ENCODE data around the gene DUSP2.

DUSP2 gene

DNA sequence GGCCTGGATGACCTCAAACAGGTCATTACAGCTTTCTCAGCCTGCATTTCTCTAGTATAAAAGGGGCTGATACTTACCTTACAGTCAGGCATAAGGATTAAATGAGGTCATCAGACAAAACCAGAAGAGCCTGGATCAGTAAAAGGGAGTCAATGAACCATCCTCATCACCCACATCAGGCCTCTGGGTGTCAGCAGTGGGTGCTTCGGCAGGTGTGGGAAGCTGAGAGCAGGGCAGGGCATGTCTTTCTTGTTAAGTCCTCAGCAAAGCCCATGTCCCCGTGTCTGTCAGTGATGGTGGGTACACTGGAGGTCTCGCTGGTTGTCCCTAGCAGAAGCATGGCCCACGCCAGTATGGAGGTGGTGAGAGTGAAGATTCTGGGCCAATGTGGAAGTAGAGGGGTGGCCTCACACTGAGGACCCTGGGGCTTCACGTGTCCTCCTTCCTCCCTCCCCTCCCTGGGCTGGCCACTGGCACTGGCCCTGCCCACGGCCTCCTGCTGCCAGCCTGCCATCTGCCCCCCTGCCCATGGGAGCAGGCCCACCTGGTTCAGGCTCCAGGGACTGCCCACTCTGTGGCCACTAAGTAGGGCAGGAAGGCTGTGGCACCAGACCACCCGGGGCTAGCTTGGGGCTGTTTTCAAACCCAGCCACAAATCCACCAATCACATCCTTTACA lies 33.3 kb downstream of the DUSP2 start:
- H3K4me3 ChIP-seq (ENCODE audit: low read depth, low read length) = no peak overlapping the region
- no peak for TF ChIP-seq MYC (IDR thresholded peaks at IDR 0.05; ENCODE audit: low read depth, low read length)
- no peak for DNase-seq (ENCODE audit: low read depth)

DNA sequence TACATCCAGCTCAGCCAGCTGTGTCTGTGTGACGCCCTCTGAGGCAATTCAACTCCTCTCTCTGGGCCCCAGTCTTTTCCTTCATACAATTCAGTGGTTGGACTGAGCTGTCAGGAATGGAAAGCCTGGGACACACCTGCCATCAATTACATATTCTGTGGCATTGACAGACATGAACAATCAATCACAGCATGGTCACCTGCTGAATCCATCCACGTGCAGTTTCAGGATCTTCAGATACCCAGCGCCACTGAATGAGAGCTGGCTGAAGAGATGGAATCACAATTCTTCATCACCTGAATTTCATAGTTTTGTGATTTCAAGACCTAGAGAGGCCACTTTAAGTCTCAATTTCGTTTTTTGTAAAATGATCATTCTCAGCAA lies 34.0 kb downstream of the DUSP2 start:
- H3K4me3 ChIP-seq (ENCODE audit: low read depth, low read length) = no peak overlapping the region
- DNase-seq (ENCODE audit: low read depth) = no peak
- TF ChIP-seq POLR2A (IDR thresholded peaks at IDR 0.05; ENCODE audit: extremely low read depth, insufficient read length) = no peak
- no peak for TF ChIP-seq MYC (IDR thresholded peaks at IDR 0.05; ENCODE audit: low read depth, low read length)
- TF ChIP-seq, protein P1, sequence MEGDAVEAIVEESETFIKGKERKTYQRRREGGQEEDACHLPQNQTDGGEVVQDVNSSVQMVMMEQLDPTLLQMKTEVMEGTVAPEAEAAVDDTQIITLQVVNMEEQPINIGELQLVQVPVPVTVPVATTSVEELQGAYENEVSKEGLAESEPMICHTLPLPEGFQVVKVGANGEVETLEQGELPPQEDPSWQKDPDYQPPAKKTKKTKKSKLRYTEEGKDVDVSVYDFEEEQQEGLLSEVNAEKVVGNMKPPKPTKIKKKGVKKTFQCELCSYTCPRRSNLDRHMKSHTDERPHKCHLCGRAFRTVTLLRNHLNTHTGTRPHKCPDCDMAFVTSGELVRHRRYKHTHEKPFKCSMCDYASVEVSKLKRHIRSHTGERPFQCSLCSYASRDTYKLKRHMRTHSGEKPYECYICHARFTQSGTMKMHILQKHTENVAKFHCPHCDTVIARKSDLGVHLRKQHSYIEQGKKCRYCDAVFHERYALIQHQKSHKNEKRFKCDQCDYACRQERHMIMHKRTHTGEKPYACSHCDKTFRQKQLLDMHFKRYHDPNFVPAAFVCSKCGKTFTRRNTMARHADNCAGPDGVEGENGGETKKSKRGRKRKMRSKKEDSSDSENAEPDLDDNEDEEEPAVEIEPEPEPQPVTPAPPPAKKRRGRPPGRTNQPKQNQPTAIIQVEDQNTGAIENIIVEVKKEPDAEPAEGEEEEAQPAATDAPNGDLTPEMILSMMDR (IDR thresholded peaks at IDR 0.05; ENCODE audit: low read depth, low read length) = no peak
- TF ChIP-seq, protein P2, sequence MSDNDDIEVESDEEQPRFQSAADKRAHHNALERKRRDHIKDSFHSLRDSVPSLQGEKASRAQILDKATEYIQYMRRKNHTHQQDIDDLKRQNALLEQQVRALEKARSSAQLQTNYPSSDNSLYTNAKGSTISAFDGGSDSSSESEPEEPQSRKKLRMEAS (IDR thresholded peaks at IDR 0.05; ENCODE audit: low read depth, low read length) = no peak

DNA sequence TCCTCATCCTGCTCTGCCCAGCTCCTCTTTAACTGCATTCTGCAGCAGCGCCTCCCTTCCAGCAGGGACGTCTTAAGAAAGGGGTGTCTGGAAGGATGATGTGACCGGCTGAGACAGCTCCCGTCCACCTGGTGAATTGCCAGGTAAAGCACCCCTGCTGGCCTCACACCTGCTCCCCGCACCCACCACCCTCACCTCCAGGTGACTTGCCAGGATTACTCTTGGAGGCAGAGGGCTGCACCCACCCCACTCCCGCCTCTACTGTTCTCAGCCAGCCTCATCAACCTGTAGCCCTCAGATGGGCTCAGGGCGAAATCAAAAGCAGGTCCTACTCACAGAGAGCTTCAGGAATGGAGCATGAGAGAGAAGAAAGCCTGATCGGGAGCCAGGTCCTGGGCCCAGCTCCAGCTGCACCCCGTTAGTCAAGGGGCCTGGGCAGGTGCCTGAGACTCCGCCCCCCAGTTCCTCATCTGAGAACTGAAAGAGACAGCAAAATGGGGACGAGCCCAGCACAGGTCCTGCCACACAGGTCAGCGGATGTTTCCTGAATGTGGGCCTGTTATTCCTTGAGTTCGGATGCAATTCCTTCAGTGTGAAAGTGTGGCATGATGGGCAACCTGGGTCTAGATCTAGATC lies 34.5 kb downstream of the DUSP2 start:
- DNase-seq (ENCODE audit: low read depth) = no peak
- no peak overlapping the region for H3K4me3 ChIP-seq (ENCODE audit: low read depth, low read length)
- TF ChIP-seq, protein P1 (IDR thresholded peaks at IDR 0.05; ENCODE audit: low read depth, low read length) = no peak
- TF ChIP-seq MYC (IDR thresholded peaks at IDR 0.05; ENCODE audit: low read depth, low read length) = no peak
- no peak for TF ChIP-seq POLR2A (IDR thresholded peaks at IDR 0.05; ENCODE audit: extremely low read depth, insufficient read length)
- TF ChIP-seq, protein P2 (IDR thresholded peaks at IDR 0.05; ENCODE audit: low read depth, low read length) = no peak

DNA sequence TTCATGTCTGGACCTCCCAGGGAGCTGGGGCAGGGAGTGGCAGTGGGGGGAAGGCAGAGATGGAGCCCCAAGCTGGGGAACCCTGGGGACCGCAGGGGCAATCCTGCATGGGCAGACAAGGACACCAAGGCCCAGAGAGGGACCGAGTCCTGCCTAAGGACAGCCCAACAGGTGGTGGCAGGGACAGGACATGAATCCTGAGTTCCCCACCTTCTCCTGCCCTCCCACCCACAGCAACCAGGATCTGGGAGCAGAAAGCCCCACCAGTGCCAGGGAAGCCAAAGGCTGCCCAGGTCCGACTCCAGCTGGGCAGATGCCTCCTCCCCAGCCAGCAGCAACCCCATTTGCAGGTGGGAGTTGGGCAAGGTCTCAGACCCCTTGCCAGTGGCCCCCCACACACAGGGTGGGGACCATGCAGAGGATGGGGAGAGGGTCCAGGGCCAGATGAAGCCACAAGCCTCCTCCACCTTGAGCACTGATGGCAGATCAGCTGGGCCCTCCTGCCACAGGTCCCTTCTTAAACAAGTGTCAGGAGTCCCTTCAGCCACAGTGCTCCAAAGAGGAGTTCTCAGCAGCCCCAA lies 35.2 kb downstream of the DUSP2 start:
- no peak for DNase-seq (ENCODE audit: low read depth)
- TF ChIP-seq MYC (IDR thresholded peaks at IDR 0.05; ENCODE audit: low read depth, low read length) = no peak
- TF ChIP-seq, protein P1 (IDR thresholded peaks at IDR 0.05; ENCODE audit: low read depth, low read length) = no peak
- TF ChIP-seq POLR2A (IDR thresholded peaks at IDR 0.05; ENCODE audit: extremely low read depth, insufficient read length) = no peak
- TF ChIP-seq, protein P2 (IDR thresholded peaks at IDR 0.05; ENCODE audit: low read depth, low read length) = no peak

DNA sequence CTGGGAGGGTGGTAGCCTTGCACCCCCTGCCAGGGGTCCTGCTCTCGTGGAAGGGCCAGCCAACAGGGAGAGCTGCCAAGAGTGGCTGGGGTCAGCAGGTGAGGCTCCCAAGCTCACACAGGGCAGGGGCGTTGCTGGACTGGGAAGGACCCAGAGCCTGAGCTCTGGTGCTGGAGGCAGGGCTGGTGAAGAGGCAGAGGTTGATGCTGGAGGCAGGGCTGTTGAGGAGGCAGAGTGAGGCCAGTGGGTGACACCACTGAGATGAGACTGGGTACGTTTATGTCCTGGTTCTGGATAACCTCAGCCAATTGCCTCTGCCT lies 35.9 kb downstream of the DUSP2 start:
- no peak overlapping the region for H3K4me3 ChIP-seq (ENCODE audit: low read depth, low read length)
- TF ChIP-seq, protein P1 (IDR thresholded peaks at IDR 0.05; ENCODE audit: low read depth, low read length) = no peak
- TF ChIP-seq MYC (IDR thresholded peaks at IDR 0.05; ENCODE audit: low read depth, low read length) = no peak
- TF ChIP-seq POLR2A (IDR thresholded peaks at IDR 0.05; ENCODE audit: extremely low read depth, insufficient read length) = no peak
- TF ChIP-seq, protein P2 (IDR thresholded peaks at IDR 0.05; ENCODE audit: low read depth, low read length) = no peak
- DNase-seq (ENCODE audit: low read depth) = no peak

More for the DNA sequence above, 35.2 kb downstream of the DUSP2 start:
- no peak overlapping the region for H3K4me3 ChIP-seq (ENCODE audit: low read depth, low read length)

DNA sequence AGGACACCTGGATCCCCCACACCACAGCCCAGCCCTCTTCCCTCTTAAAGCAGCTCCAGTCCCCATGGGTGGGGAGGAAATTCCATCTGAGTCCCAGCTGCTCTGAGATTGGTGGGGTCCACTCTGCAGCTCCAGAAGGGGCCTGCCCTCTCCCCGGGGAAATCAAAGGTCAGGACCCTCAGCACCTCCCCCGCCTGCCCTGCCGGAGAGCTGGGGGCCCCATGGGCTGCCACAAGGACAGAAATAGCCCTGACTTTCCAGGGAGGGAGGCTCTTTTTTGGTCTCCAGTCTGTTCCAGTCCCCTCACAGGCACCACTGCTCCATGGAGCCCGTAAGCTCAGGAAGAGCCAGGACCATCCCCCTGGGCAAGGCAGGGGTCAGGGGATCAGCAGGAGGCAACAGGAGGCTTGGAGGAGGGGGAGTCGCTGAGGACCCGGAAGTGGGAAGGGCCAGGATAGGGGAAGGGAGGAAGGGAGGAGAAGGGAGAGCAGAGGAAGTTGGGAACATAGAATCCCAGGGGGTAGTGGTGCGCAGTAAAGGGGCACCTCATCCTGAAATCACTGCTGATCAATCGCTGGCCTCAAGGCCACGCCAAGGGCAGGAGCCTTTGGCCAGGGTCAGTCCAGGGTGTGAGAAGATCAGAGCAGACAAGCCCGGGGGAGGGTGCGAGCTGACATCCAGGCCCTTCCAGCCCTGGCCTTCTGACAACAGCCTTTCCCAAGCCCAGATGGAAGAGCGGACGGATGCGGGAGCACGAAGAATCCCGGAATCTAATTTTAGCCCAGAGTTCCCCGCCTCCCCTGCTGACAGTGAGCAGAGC lies 36.5 kb downstream of the DUSP2 start:
- no peak overlapping the region for H3K4me3 ChIP-seq (ENCODE audit: low read depth, low read length)
- no peak for DNase-seq (ENCODE audit: low read depth)
- TF ChIP-seq, protein P2 (IDR thresholded peaks at IDR 0.05; ENCODE audit: low read depth, low read length) = no peak
- TF ChIP-seq MYC (IDR thresholded peaks at IDR 0.05; ENCODE audit: low read depth, low read length) (no peak), POLR2A (IDR thresholded peaks at IDR 0.05; ENCODE audit: extremely low read depth, insufficient read length) (no peak)
- TF ChIP-seq, protein P1 (IDR thresholded peaks at IDR 0.05; ENCODE audit: low read depth, low read length) = no peak
